K562 (cell line): ENCODE results near the gene GDF15. TPM values are rescaled to one million over a fixed set of nuclear protein-coding genes. Genes with fewer than 3 reads are reported as not detected.

Experiments used
- SMAD1 ChIP-seq: fragments of 150-350 bp; IDR thresholded peaks from 2 replicates; pipeline ENCODE4 v1.6.1; 2014; ENCODE audit warnings: low read length, low read depth; ENCODE audit not compliant: partially characterized antibody
- THRA ChIP-seq: fragments of 450-650 bp; IDR thresholded peaks from 2 replicates; pipeline ENCODE4 v1.6.1; 2017; ENCODE audit warnings: mild to moderate bottlenecking, moderate library complexity
- polyA plus RNA-seq, 8 experiments: library from polyadenylated mRNA; depleted of rRNA in 4 of 8; stranded (reverse) in 5 of 8; unstranded in 3 of 8; fragments of >200 nt; fragmentation: Nextera tagmentation in 2 of 8; fragmentation: Illumina TruSeq in 1 of 8; extraction: Ambion mirVana in 2 of 8; extraction: Trizol in 1 of 8; gene quantifications; 2 replicates each; pipeline versions ENCODE4 v1.2.1 to v1.2.3, GENCODE V29; 2011 to 2014; ENCODE audit warnings: inconsistent platforms in 1 of 8, missing spikeins in 1 of 8
- total RNA-seq, 7 experiments: library from RNA; depleted of rRNA in 6 of 7; stranded (reverse); fragments of >200 nt in 6 of 7; fragmentation: Illumina TruSeq in 2 of 7; extraction: Trizol in 2 of 7; gene quantifications; 2 replicates each; pipeline versions ENCODE4 v1.2.1 to v1.2.3, GENCODE V29; 2011 to 2021; ENCODE audit warnings: low replicate concordance in 1 of 7
- TF ChIP-seq, protein P1 (sequence below): sonication (generic); formaldehyde crosslinking; IDR thresholded peaks from 2 replicates; pipeline ENCODE4 v1.8.0; 2023; ENCODE audit warnings: missing genetic modification reagents, mild to moderate bottlenecking, borderline replicate concordance

The GDF15 gene
- total and polyA plus RNA-seq, 9 of the 15 experiments (the other 6 are each of a cell fraction or from before 2014, with no cell fraction given): 2.3 to 82.4 (median 12.5) TPM

GRCh38 chr19:18366021-18366435 is 19.9 kb upstream of the GDF15 start (continued):
- TF ChIP-seq, protein P1, sequence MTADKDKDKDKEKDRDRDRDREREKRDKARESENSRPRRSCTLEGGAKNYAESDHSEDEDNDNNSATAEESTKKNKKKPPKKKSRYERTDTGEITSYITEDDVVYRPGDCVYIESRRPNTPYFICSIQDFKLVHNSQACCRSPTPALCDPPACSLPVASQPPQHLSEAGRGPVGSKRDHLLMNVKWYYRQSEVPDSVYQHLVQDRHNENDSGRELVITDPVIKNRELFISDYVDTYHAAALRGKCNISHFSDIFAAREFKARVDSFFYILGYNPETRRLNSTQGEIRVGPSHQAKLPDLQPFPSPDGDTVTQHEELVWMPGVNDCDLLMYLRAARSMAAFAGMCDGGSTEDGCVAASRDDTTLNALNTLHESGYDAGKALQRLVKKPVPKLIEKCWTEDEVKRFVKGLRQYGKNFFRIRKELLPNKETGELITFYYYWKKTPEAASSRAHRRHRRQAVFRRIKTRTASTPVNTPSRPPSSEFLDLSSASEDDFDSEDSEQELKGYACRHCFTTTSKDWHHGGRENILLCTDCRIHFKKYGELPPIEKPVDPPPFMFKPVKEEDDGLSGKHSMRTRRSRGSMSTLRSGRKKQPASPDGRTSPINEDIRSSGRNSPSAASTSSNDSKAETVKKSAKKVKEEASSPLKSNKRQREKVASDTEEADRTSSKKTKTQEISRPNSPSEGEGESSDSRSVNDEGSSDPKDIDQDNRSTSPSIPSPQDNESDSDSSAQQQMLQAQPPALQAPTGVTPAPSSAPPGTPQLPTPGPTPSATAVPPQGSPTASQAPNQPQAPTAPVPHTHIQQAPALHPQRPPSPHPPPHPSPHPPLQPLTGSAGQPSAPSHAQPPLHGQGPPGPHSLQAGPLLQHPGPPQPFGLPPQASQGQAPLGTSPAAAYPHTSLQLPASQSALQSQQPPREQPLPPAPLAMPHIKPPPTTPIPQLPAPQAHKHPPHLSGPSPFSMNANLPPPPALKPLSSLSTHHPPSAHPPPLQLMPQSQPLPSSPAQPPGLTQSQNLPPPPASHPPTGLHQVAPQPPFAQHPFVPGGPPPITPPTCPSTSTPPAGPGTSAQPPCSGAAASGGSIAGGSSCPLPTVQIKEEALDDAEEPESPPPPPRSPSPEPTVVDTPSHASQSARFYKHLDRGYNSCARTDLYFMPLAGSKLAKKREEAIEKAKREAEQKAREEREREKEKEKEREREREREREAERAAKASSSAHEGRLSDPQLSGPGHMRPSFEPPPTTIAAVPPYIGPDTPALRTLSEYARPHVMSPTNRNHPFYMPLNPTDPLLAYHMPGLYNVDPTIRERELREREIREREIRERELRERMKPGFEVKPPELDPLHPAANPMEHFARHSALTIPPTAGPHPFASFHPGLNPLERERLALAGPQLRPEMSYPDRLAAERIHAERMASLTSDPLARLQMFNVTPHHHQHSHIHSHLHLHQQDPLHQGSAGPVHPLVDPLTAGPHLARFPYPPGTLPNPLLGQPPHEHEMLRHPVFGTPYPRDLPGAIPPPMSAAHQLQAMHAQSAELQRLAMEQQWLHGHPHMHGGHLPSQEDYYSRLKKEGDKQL: no peak
- no peak for TF ChIP-seq THRA
- no peak for TF ChIP-seq SMAD1
